ENCODE data around the gene NT5C3A. TPM values are rescaled to one million over a fixed set of nuclear protein-coding genes. Genes with fewer than 3 reads are reported as not detected.

The NT5C3A gene
- total and polyA plus RNA-seq, 9 donors, result 17.4 to 33.0 (median 22.4) TPM

DNA sequence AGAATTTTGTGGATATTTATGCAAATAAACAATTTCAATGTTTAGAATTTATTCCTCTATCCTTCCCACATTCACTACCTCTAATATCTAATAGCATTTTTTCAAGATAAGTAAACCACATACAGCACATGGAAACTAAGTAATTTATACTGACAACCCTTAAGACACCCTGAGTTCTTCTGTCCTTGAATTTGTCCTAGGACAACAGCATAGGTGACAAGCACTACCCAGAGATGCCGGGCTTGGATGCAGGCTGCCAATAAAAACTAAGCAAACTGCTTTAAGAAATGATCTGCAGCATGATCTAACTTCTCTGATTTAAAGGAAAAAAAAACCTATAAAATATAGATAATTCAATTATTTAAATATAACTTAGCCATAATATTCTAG is 22.7 kb downstream of the NT5C3A start:
- Histone ChIP-seq H3K4me1 (ENCODE audit: insufficient read depth) (peaks cover 5% of the 10 kb centered on the region), H3K27ac (no peak overlapping the region), H3K9me3 (no peaks in the 10 kb centered on the region), H3K36me3 (no peaks in the 10 kb centered on the region), H3K27me3 (no peaks in the 10 kb centered on the region), H3K4me3 (peak overlapping the region; percentile 33)
- intact Hi-C loops (cut with DNase I), result no loop called here
- DNase-seq, result no peak
- TF ChIP-seq POLR2A (IDR thresholded peaks at IDR 0.05), result no peak
- TF ChIP-seq, protein P1, sequence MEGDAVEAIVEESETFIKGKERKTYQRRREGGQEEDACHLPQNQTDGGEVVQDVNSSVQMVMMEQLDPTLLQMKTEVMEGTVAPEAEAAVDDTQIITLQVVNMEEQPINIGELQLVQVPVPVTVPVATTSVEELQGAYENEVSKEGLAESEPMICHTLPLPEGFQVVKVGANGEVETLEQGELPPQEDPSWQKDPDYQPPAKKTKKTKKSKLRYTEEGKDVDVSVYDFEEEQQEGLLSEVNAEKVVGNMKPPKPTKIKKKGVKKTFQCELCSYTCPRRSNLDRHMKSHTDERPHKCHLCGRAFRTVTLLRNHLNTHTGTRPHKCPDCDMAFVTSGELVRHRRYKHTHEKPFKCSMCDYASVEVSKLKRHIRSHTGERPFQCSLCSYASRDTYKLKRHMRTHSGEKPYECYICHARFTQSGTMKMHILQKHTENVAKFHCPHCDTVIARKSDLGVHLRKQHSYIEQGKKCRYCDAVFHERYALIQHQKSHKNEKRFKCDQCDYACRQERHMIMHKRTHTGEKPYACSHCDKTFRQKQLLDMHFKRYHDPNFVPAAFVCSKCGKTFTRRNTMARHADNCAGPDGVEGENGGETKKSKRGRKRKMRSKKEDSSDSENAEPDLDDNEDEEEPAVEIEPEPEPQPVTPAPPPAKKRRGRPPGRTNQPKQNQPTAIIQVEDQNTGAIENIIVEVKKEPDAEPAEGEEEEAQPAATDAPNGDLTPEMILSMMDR (IDR thresholded peaks at IDR 0.05), result no peak
- no peak for TF ChIP-seq EP300 (IDR thresholded peaks at IDR 0.05)
- WGBS, 3 donors, result 6 to 21% (median 15%) methylated on average over 1 of the region's 1 CpG

- 2% methylated on average over 5 of the region's 5 CpGs for WGBS, 3 donors
- Histone ChIP-seq H3K4me1 (ENCODE audit: insufficient read depth) (peaks cover 5% of the 10 kb centered on the region), H3K9me3 (no peaks in the 10 kb centered on the region), H3K27ac (peak overlapping the region in 1 of 2 donors; percentile 56), H3K4me3 (peak overlapping the region; percentile 33), H3K27me3 (no peaks in the 10 kb centered on the region), H3K36me3 (no peaks in the 10 kb centered on the region)
- no peak for DNase-seq
- intact Hi-C loops (cut with DNase I), result no loop called here
- TF ChIP-seq EP300 (IDR thresholded peaks at IDR 0.05) (no peak), POLR2A (IDR thresholded peaks at IDR 0.05) (no peak)
- TF ChIP-seq, protein P1 (IDR thresholded peaks at IDR 0.05), result no peak
These were observed 23.2 kb downstream of the NT5C3A start for GRCh38 chr7:33039257-33039902.

- peak overlapping the region in 1 of 2 donors; percentile 56 for H3K27ac ChIP-seq
- H3K27me3 ChIP-seq, result no peaks in the 10 kb centered on the region
- peaks cover 5% of the 10 kb centered on the region for H3K4me1 ChIP-seq (ENCODE audit: insufficient read depth)
- no peak for DNase-seq
- no peak overlapping the region for H3K4me3 ChIP-seq
- H3K9me3 ChIP-seq, result no peaks in the 10 kb centered on the region
- H3K36me3 ChIP-seq, result no peaks in the 10 kb centered on the region
- WGBS, 3 donors, result 1 to 3% (median 2%) methylated on average over 2 of the region's 2 CpGs
- intact Hi-C loops (cut with DNase I), result no loop called here
- TF ChIP-seq EP300 (IDR thresholded peaks at IDR 0.05), result no peak
- TF ChIP-seq, protein P1 (IDR thresholded peaks at IDR 0.05), result no peak
- no peak for TF ChIP-seq POLR2A (IDR thresholded peaks at IDR 0.05)
These were observed 23.9 kb downstream of the NT5C3A start for GRCh38 chr7:33038639-33039038.

- intact Hi-C loops (cut with DNase I), result no loop called here
- TF ChIP-seq POLR2A (IDR thresholded peaks at IDR 0.05), result no peak
- no peak for TF ChIP-seq EP300 (IDR thresholded peaks at IDR 0.05)
- TF ChIP-seq, protein P1 (IDR thresholded peaks at IDR 0.05), result no peak
- H3K27me3 ChIP-seq, result no peaks in the 10 kb centered on the region
- no peaks in the 10 kb centered on the region for H3K9me3 ChIP-seq
- peaks cover 2% of the 10 kb centered on the region for H3K4me1 ChIP-seq (ENCODE audit: insufficient read depth)
- 95 to 96% (median 96%) methylated on average over 2 of the region's 2 CpGs for WGBS, 3 donors
- H3K36me3 ChIP-seq, result no peaks in the 10 kb centered on the region
- H3K4me3 ChIP-seq, result no peak overlapping the region
- no peak for DNase-seq
- no peak overlapping the region for H3K27ac ChIP-seq
These were observed 26.8 kb downstream of the NT5C3A start for GRCh38 chr7:33035776-33036175.
